A549 (cell line): ENCODE results near the gene SF3A1.

Source experiments
- CEBPB ChIP-seq, 2 experiments: fragments of >200 bp in 1 of 2; sonication (Bioruptor Twin) in 1 of 2; formaldehyde crosslinking in 1 of 2; IDR thresholded peaks; 2 replicates each; pipeline ENCODE4 v1.6.1; 2012 to 2016
- CHD4 ChIP-seq: fragments of 200-600 bp; sonication (generic); IDR thresholded peaks from 2 replicates; pipeline ENCODE4 v1.6.1; 2016; ENCODE audit warnings: antibody characterized with exemption, mild to moderate bottlenecking, borderline replicate concordance
- EP300 ChIP-seq, 2 experiments: fragments of >200 bp; sonication (Bioruptor Twin); formaldehyde crosslinking; IDR thresholded peaks; 2 replicates in 1 of 2; 3 replicates in 1 of 2; pipeline ENCODE4 v1.6.1; 2016 to 2017
- JUN ChIP-seq, 2 experiments: fragments of >200 bp; sonication (Bioruptor Twin); formaldehyde crosslinking; IDR thresholded peaks; 2 replicates in 1 of 2; 3 replicates in 1 of 2; pipeline ENCODE4 v1.6.1; 2016 to 2017
- NPAS2 ChIP-seq: fragments of 250-450 bp; sonication (Bioruptor Pico); IDR thresholded peaks from 2 replicates; pipeline ENCODE4 v1.8.0; 2022; ENCODE audit warnings: mild to moderate bottlenecking, moderate library complexity, borderline replicate concordance
- POLR2A ChIP-seq: IDR thresholded peaks from 2 replicates; pipeline ENCODE4 v1.6.1; 2012; ENCODE audit warnings: mild to moderate bottlenecking, low read length
- RAD21 ChIP-seq, 2 experiments: fragments of >200 bp in 1 of 2; sonication (Bioruptor Twin) in 1 of 2; formaldehyde crosslinking in 1 of 2; IDR thresholded peaks in 1 of 2; conservative IDR thresholded peaks in 1 of 2; 2 replicates in 1 of 2; 3 replicates in 1 of 2; pipeline ENCODE4 v1.6.1; 2012 to 2018; ENCODE audit warnings: inconsistent platforms in 1 of 2
- TP53 ChIP-seq: fragments of 250-450 bp; sonication (Bioruptor Pico); IDR thresholded peaks from 2 replicates; pipeline ENCODE4 v1.5.0; 2021; ENCODE audit warnings: mild to moderate bottlenecking, moderate library complexity
- ZSCAN20 ChIP-seq: fragments of 250-450 bp; sonication (Bioruptor Pico); IDR thresholded peaks from 2 replicates; pipeline ENCODE4 v1.8.0; 2022; ENCODE audit warnings: mild to moderate bottlenecking, moderate library complexity
- TF ChIP-seq, protein P1 (sequence below): fragments of >200 bp; sonication (Bioruptor Twin); formaldehyde crosslinking; IDR thresholded peaks from 3 replicates; pipeline ENCODE4 v1.5.1; 2016
- TF ChIP-seq, protein P2 (sequence below): fragments of 200-600 bp; sonication (generic); IDR thresholded peaks from 2 replicates; pipeline ENCODE4 v1.6.1; 2016; ENCODE audit warnings: antibody characterized with exemption, mild to moderate bottlenecking, moderate library complexity
- TF ChIP-seq, protein P3 (sequence below): fragments of 450-650 bp; IDR thresholded peaks from 2 replicates; pipeline ENCODE4 v1.6.1; 2014; ENCODE audit warnings: antibody characterized with exemption
- TF ChIP-seq, protein P4 (sequence below): IDR thresholded peaks from 2 replicates; pipeline ENCODE4 v1.6.1; 2012

DNA sequence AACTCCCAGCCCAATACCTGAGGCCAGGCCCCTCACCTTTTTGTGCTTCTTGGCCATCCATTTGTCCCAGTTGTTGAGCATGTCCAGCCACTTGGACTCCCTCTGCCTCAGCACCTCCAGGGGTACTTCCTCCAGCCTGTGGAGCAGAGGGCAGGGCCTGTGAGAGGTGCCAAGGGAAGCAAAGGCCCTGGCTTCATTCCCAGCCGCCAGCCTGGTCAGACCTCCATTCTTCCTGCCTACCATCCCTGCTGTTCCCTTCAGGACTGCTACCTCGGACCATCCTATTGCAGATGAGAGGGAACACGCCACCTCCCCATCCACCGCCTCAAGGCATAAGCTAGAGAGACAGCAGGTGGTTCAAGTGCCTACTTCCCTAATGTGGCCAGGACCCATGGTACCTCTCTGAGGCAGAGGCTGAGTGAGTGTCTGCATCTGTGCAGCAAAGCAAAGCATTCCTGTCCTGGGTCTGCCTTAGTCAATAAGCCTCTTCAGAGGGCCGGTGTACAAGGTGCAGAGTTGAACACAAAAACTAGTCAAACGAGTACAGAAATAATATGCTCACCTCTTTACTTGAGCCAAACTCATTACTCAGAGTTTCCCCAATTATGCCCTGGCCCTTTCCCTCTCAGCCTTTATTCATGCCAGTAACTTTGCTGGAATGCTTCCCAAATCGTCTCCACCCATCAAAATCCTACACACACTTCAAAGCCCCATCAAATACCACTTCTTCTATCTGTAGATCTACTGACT is 52.0 kb downstream of the SF3A1 start:
- TF ChIP-seq, protein P1, sequence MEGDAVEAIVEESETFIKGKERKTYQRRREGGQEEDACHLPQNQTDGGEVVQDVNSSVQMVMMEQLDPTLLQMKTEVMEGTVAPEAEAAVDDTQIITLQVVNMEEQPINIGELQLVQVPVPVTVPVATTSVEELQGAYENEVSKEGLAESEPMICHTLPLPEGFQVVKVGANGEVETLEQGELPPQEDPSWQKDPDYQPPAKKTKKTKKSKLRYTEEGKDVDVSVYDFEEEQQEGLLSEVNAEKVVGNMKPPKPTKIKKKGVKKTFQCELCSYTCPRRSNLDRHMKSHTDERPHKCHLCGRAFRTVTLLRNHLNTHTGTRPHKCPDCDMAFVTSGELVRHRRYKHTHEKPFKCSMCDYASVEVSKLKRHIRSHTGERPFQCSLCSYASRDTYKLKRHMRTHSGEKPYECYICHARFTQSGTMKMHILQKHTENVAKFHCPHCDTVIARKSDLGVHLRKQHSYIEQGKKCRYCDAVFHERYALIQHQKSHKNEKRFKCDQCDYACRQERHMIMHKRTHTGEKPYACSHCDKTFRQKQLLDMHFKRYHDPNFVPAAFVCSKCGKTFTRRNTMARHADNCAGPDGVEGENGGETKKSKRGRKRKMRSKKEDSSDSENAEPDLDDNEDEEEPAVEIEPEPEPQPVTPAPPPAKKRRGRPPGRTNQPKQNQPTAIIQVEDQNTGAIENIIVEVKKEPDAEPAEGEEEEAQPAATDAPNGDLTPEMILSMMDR = no peak
- TF ChIP-seq CEBPB (IDR thresholded peaks at IDR 0.05) (no peak), ZSCAN20 (CRISPR knock-in tag) (no peak), RAD21 (conservative IDR thresholded peaks at IDR 0.05 in 1 of 2, IDR thresholded peaks at IDR 0.05 in 1 of 2) (no peak), TP53 (CRISPR knock-in tag) (no peak), EP300 (IDR thresholded peaks at IDR 0.05) (no peak), POLR2A (no peak), NPAS2 (CRISPR knock-in tag) (no peak), JUN (IDR thresholded peaks at IDR 0.05) (no peak), CHD4 (no peak)
- TF ChIP-seq, protein P2, sequence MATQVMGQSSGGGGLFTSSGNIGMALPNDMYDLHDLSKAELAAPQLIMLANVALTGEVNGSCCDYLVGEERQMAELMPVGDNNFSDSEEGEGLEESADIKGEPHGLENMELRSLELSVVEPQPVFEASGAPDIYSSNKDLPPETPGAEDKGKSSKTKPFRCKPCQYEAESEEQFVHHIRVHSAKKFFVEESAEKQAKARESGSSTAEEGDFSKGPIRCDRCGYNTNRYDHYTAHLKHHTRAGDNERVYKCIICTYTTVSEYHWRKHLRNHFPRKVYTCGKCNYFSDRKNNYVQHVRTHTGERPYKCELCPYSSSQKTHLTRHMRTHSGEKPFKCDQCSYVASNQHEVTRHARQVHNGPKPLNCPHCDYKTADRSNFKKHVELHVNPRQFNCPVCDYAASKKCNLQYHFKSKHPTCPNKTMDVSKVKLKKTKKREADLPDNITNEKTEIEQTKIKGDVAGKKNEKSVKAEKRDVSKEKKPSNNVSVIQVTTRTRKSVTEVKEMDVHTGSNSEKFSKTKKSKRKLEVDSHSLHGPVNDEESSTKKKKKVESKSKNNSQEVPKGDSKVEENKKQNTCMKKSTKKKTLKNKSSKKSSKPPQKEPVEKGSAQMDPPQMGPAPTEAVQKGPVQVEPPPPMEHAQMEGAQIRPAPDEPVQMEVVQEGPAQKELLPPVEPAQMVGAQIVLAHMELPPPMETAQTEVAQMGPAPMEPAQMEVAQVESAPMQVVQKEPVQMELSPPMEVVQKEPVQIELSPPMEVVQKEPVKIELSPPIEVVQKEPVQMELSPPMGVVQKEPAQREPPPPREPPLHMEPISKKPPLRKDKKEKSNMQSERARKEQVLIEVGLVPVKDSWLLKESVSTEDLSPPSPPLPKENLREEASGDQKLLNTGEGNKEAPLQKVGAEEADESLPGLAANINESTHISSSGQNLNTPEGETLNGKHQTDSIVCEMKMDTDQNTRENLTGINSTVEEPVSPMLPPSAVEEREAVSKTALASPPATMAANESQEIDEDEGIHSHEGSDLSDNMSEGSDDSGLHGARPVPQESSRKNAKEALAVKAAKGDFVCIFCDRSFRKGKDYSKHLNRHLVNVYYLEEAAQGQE = no peak
- TF ChIP-seq, protein P3, sequence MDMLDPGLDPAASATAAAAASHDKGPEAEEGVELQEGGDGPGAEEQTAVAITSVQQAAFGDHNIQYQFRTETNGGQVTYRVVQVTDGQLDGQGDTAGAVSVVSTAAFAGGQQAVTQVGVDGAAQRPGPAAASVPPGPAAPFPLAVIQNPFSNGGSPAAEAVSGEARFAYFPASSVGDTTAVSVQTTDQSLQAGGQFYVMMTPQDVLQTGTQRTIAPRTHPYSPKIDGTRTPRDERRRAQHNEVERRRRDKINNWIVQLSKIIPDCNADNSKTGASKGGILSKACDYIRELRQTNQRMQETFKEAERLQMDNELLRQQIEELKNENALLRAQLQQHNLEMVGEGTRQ = no peak
- TF ChIP-seq, protein P4, sequence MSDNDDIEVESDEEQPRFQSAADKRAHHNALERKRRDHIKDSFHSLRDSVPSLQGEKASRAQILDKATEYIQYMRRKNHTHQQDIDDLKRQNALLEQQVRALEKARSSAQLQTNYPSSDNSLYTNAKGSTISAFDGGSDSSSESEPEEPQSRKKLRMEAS = no peak
